Glomerular endothelial cell (primary cell): ENCODE results near the gene ANKZF1. TPM values are rescaled to one million over a fixed set of nuclear protein-coding genes. Genes with fewer than 3 reads are reported as not detected.
"Not testable (repeated sequence)": the region's sequence is repeated elsewhere in the genome, so short reads cannot be mapped to it uniquely, and the experiment has no call there.

Experiments
- DNase-seq: peaks from one replicate; pipeline ENCODE4 v3.0.0-alpha.2; 2011; ENCODE audit warnings: low read depth, low spot score; ENCODE audit errors: extremely low read depth
- total RNA-seq: library from RNA; depleted of rRNA; stranded (reverse); fragments of >200 nt; gene quantifications from 2 replicates; pipeline ENCODE4 v1.2.3, GENCODE V29; 2015

ANKZF1 gene
- total RNA-seq, 1 donor from 2014 or later = 32.2 TPM

DNA sequence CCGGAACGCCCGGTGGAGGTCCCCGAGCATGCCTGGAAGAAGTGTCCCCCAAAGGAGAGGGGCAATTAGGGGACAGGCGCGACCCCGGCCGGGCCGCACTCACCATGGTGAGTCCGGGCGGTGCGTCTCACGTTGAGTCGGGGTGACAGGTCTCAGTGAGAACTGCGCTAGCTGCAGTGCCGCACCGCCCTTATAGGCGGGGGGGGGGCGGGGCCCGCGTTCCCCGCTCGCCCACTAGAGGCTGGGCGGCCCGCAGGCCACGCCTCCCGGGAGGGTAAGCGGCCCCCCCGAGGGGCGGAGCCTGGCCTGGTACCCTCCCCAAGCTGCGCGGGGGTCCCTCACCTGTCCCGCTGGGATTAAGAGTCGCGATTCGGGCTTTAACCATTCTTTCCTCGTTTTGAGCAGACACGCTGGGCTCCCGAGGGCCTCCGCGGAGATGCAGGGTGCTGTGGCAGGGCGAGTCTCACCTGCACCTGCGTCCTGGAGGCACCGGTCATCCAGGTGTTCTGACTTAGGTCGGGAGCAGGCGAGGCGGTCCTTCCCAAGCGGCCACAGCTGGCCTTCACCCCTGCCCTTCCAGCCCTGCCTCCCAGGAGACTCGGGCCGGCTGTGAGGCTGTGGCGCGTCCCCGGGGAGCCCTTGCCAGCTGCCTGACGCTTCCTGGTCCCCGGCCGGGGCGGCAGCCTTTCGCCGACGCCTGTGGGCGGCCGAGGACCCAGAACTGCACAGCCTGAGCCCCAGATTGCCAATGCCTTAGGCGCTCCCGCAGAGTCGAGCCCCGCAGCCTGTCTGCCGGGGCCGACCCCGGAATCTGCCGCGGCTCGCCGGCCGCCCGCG, 24.4 kb downstream of the ANKZF1 start, which contains the start of gene TUBA4A:
TUBA4A (minus strand) TSS at position 166 of the 837 bp plus-strand sequence; CDS start at position 106, 60 bp downstream.
- no peak for DNase-seq

DNA sequence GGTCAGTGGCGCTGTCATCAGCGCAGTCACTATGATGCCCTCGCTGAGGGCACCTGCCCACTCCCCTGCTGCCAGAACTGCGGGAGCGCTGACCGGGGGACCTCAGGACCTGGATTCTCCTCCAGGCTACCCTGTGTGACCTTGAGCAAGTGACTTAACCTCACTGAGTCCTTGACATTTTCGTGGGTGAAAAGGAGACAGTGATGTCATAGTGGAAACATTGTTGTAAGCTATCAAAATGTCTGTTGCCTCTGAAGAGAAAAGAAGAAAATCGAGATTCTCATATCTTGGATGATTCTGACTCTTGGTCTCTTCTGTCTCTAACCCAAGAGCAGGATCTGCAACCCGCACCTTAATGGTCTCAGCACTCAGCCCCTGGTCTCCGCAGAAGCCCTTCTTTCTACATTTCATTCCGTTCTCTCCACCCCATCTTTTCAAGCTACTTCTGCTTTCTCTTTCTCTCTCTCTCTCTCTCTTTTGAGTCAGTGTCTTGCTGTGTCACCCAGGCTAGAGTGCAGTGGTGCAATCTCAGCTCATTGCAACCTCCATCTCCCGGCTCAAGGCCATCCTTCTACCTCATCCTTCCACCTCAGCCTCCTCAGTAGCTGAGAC, 25.1 kb downstream of the ANKZF1 start:
- DNase-seq = no peak

DNA sequence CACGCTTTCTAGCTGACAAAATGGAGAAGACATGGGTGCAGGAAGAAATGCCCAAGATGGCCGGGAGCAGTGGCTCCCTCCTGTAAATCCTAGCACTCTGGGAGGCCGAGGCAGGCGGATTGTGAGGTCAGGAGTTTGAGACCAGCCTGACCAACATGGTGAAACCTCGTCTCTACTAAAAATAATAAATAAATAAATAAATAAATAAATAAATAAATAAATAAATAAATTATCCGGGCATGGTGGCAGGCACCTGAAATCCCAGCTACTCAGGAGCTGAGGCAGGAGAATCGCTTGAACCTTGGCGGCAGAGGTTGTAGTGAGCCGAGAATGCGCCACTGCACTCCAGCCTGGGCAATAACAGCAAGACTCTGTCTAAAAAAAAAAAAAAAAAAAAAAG, 29.3 kb downstream of the ANKZF1 start:
- not testable (repeated sequence) for DNase-seq

DNA sequence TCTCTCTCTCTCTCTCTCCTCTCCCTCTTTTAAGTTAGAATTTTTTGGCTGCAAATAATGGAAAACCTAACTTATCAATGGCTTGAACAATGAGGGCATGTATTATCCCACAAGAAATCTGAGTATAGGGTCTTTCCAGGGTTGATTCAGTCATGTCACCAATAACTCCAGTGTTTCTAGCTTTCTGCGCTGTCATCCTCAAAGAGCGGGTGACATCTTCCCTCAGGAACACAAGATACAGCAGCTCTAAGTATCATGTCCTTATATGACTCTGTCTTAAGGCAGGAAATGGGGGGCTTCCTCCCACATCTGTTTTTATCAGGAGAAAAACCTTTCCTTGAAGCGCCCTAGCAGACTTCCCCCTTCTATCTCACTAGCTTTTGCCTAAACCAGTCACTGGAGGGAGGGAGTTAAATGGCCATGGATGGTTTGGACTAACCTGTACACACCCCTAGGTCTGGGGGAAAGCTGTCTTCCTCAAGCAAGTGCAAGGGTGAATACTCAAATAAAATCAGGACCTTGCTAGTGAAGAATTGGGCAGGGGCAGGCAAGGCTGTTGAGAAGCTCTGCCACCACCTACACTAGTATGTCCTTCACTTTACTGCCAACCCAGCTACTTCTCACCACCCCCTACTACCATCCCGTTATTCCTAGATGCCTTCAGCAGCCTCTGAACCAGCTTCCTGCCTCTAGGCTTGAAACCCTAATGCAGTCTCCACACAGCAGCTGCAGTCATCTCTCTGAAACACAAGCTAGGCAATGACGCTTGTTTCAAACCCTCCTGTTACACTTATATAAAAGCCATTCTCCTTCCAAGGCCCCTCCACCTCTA, 31.6 kb downstream of the ANKZF1 start:
- DNase-seq = no peak

DNA sequence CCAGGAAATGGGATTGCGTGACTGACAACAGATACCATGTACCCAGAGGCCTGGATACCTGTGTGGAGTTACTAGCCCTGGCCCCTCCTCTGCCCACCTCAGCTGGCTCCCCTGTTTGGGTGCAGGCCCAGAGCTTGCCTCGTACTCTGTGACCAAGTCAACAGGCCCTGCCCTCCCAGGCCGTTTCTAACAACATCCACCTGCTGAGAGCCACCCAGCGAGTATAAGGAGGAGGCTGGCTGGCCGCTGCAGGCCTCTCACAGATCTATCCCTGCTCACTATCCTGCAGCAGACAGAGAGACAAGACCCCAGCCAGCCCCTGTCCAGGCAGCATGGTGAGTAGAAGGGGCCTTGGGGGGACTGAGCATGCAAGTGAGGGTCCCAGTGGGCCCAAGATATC, 36.6 kb downstream of the ANKZF1 start:
- DNase-seq = no peak

DNA sequence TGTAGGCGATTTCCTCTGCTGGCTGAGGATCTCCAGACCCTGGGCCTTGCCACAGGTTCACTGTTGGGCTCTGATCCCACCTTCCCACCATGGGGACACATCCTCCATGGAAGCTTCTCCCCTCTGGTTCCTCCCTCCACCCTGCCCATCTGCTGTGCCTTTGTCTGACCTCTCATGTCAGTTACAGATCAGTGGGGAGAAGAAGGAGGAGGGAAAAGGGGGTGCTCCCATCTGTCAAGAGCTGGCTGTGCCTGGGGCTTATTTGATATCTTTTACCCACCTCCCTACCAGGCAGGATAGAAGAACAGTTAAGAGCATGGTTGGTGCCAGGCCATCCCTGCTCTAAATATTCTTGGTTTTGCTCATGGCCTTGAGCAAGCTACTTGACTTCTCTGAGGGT, 37.3 kb downstream of the ANKZF1 start:
- DNase-seq = no peak

DNA sequence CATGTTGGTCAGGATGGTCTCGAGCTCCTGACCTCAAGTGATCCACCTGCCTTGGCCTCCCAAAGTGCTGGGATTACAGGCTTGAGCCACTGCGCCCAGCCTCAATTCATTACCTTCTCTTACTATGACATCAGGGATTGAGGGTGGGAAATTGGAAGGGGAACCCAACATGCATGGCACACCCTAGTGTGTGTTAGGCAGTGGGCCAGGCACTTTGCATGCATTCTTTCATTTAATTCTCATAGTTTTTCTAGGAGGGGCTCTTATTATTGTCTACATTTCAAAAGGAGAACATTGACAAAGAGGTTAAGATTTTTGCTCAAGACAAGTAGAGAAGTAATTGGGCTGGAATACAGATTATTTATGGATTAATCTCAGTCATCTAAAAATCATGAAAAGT, 38.7 kb downstream of the ANKZF1 start:
- no peak for DNase-seq

DNA sequence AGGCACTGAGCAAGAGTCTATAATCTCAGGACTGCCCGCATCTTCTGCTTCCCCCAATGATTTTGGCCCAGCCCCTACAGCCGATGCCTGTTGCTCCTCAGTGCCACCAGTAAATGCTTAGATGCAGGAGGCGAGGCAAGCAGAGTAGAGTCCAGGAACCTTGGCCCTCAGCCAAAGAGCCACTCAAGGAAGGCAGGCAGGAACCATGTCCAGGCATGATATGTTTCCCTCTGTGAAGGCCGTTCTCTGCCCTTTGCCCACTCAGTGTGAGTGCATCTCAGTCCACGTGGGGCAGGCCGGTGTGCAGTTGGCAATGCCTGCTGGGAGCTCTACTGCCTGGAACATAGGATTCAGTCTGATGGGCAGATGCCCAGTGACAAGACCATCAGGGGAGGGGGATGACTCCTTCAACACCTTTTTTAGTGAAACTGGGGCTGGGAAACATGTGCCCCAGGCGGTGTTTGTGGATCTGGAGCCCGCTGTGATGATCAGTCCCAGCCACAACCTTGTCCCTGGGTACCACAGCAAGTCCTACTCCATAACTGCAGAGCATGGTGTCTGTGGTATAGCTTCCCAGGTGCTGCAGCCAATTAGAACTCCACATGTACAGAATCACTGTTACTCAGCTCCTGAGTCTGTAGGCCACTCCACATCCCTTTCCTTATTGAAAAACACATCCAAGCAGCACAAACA, 39.9 kb downstream of the ANKZF1 start:
- no peak for DNase-seq

DNA sequence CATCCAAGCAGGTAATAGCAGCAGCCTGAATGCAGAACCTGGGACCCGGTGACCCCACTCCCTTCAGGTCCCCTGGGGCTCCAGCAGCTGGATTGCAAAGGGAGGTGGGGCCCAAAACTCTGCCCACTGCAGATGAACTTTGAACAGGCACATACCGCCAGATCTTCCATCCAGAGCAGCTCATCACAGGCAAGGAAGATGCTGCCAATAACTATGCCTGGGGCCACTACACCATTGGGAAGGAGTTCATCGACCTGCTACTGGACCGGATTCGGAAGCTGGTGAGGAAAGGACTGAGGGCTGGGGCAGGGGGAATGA, 40.4 kb downstream of the ANKZF1 start:
- no peak for DNase-seq

DNA sequence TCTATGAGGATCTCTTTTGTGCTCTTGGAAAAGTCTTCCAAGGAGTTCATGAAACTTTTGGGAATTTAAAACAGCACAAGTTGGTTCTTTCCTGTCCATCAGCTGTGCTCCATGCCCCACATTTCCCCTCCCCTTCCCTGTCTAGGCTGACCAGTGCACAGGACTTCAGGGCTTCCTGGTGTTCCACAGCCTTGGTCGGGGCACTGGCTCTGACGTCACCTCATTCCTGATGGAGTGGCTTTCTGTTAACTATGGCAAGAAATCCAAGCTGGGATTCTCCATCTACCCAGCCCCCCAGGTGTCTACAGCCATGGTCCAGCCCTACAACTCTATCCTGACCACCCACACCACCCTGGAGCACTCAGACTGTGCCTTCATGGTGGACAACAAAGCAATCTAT, 41.4 kb downstream of the ANKZF1 start:
- DNase-seq = no peak

DNA sequence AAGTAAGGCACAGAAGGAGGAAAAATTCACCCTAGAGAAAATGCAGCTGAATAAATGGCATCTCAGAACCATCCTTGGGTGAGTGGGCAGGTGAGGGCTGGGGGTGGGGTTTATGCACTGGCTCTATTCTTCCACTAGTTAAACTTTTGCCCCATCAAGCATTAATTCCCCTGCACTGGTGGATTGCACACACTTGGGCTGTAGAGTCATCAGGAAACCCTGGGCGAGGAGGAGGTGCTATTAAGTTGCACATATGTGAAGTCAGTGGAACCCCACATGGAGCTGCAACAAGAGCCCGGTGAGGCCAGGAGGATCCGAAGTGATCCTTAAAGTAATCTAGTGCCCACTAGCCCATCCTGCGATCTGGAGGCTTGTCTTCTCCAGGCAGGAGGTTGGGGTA, 42.8 kb downstream of the ANKZF1 start:
- DNase-seq = no peak

DNA sequence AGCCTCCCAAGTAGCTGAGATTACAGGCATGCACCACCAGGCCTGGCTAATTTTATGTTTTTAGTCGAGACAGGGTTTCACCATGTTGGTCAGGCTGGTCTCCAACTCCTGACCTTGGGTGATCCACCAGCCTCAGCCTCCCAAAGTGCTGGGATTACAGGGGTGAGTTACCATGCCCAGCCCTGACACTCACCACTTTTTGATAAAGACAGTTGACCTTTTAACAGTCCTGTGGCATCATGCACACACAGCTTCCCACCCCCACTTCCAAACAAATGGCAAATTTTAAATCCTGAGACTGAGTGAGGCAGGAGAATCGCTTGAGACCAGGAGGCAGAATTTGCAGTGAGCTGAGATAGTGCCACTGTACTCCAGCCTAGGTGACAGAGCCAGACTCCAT, 43.4 kb downstream of the ANKZF1 start:
- DNase-seq = no peak

DNA sequence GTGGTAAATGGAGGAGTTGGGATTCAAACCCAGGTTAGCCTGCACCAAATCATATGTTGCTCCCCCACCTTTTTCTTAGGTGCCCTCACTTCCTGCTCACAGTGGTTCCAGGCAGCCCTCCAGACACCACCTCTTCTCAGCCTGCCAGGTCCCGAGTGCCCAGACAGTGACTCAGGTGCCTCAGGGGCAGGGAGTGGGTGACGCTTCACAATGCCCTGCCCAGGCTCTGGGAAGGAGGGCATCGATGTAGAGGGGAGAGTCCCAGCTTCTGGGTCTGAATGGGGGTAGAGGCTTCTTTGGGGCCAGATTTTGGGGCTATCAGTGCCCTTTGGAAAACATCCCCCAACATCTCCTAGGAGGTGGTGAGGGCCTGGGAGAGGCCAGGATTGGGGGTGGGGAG, 44.3 kb downstream of the ANKZF1 start:
- no peak for DNase-seq

DNA sequence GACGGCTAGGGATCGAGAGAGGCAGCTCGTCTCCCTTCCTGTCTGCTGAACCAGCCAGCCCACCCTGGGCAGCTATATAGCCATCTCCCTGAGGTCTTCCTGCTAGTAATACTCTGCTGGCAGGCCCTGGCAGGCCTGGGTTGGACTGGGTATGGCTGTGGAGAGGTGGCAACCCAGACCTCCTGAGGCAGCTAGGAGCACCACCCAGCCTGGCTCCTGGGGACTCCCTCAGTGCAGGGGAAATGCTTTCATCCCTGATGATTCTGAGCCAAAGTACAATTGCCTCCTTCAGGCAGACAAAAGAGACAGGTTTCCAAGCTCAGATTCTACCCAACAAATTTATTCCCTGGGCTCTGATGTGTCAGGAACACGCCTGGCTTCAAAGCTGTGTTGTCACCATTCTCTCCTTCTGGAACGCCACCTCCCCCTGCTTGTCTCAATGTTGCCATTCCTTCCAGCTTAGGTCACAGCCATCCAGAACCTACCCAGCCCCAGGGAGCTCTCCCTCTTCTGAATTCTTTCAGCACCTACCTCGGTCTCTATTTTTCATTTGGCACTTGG, 44.8 kb downstream of the ANKZF1 start:
- no peak for DNase-seq

DNA sequence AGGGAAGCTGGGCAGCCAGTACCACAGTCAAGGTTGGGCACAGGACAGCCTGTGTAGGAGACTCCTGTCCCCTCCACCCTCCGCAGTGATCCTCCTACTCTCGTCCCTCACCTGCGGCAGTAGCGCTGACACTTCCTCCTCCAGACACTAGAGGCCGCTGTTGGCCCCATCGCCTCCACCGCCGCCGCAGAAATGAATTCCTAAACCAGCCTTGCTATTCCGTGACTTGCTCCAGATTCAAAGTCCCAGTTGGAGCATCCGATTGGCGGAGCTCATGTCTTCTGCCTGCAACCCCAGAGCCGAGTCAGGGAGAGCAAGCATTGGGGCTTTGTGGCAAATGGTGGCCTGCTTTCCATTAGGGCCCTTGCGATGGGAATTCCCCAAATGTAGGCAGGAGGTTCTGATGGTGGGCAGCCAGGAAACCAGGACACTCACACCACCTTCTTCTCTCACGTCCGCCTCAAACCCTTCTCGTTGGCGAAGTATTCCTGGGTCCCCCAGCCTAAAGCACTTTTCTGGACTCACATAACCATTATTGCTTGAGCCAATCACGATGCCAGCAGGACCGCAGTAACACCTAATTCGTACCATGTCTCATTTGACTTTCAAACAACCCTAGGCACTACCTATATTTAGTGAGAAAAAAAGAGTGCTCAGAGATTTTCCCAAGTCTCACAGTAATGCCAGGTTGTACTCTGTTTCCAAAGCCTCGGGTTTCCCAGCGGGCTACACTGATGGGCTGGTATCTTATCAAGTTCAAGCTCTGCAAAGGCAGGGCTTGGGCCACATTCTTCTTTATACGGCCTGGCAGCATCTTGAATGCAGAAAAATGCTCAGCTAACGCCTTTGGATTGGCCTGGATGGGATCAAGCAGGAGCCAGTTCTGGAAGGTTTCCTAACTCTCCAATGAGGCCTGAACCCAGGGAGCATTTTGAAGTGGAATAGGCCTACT, 48.4 kb downstream of the ANKZF1 start:
- no peak for DNase-seq

DNA sequence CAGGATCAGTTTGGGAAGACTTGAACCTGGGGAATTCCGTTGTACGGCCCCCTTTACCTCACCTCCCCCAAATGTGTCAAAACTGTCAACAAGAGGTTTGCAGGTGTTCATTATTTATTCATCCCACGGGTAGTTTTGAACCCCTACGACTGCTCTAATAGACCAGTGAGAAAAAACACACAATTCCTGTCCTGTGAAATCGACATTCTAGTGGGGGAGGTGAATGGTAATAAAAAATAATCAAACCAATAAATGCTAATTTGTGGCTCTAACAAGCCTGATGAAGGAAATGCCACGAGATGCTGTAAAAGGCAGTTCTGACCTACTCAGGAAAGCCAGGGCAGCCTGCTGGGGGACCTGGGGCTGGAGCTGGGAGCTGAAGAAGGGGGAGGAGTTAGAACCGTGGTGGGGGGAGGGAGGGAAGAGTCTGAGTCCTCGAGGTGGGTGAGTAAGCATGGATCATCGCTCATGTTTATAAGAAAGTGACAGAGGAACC, 49.1 kb downstream of the ANKZF1 start:
- peak; percentile 64 for DNase-seq

DNA sequence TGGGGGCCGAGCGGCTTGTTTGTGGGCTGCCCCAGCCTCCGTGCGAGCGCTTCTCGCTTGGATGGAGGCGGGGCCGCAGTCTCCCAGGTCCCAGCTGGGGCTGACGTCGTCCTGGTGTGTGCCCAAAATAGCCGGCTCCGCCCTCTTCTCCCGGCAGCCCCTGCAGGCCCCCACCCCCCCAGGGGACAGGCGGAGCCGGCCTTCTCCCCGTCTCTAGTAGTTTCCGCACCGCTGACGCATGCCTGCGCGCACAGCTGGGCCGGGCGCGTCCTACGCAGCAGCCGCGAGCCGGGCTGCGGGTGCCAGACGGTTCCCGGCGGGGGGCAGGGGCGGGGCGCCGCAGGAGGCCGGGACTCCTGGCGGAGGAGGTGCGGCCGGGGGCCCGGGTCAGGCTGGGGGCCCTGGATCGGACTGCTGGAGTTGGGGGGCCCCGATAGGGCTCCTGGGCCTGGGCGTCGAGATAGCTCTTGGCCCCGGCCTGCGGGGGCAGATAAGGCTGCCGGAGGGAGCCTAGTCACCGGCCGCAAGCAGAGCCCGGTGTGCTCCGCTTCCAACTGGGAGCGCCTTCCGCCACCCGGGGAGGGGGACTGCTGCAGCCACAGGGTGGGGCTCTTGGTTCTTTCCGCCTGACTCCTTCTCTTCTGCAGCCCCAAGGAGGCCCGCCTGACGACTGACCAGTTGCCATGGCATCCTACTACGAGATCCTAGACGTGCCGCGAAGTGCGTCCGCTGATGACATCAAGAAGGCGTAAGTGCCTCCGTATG, 49.7 kb downstream of the ANKZF1 start, which contains the start of gene DNAJB2:
DNAJB2 (plus strand) TSS at position 216 of the 765 bp plus-strand sequence; CDS start at position 684, 468 bp downstream.
- DNase-seq = peak; percentile 68

DNA sequence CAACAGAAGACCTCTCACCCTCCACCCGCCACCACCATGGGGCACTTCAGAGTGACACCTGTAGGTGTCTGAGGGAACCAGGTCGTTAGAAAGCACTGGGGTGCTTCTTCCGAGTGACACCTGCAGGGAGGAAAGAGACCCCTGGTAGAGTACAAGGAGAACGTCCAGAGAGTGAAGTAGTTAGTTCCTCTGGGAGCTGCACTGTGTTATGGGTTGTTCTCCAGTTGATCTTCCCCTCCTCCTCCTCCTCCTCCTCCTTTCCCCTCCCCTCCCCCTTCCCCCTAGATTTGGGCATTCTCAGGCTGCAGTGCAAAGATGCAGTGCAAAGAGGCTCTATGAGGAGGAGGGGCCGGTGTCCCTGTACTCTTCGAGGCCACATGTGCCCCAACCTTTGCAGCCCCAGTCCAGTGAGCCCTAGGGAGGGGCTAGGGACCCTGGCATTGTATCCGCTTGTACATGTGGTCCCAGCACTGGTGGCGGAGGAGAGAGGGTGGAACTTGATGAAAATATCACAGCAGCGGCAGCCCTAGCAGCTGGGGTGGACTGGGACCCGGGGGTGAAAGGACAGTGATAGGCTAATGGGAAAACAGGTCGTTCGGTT, 50.4 kb downstream of the ANKZF1 start:
- DNase-seq = no peak
